ENCODE measurements around the gene MRPL53.
"Not testable (repeated sequence)": the region's sequence is repeated elsewhere in the genome, so short reads cannot be mapped to it uniquely, and the experiment has no call there.

The MRPL53 gene

DNA sequence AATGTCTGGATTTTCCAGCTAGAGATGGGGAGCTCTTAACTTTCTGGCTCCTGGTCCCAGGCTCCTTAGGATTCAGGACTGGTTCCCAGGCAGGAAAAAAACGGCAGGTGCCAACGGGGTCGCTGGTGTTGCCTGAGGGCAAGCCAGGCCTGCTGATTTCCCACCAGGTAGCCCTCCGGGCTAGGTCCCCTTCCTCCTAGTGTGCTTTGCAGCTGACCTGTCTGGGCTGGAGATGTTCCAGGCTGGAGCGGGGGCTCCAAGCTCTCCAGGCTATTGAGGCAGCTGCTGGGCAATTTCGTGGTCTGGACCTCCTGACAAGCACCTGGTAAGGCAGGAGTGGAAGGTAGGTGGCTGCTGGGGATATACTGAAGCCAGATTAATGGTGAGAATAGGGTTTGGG, 2.0 kb upstream of the MRPL53 start:
- Histone ChIP-seq H3K4me1 (ENCODE audit: control insufficient read depth, insufficient read depth, low read length) (peaks cover 22% of the 10 kb centered on the region), H3K9ac (ENCODE audit: low read length in 2 of 2) (no peak overlapping the region), H3K9me3 (ENCODE audit: control insufficient read depth in 2 of 2, low read length in 2 of 2) (no peaks in the 10 kb centered on the region), H3K4me3 (ENCODE audit: low read length in 2 of 2) (no peak overlapping the region), H3K27ac (ENCODE audit: low read length) (no peak overlapping the region), H3K36me3 (ENCODE audit: control insufficient read depth in 2 of 2, insufficient read depth in 2 of 2, low read length in 2 of 2) (peaks cover 21 to 22% of the 10 kb centered on the region in 2 donors), H3K27me3 (ENCODE audit: control insufficient read depth in 1 of 2, insufficient read depth in 2 of 2, low read length in 2 of 2) (no peaks in the 10 kb centered on the region)

DNA sequence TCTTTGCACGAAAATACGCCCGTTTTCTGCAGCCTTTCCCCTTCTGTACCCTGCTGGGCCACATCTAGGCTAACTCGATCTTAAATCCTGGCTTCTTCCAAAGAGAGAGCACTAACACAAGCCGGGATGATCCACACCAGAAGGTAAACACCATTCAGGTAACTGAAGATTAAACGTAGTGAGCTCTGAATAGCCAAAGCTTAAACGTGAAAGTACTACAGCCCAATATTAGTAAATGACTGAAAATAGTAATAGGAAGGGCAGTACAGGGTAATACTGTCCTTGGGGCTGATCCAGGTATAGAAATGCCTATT, 422 bp upstream of the MRPL53 start:
- Histone ChIP-seq H3K27ac (ENCODE audit: low read length) (peak overlapping the region; percentile 89), H3K9me3 (ENCODE audit: control insufficient read depth in 2 of 2, low read length in 2 of 2) (no peaks in the 10 kb centered on the region), H3K36me3 (ENCODE audit: control insufficient read depth in 2 of 2, insufficient read depth in 2 of 2, low read length in 2 of 2) (peaks cover 19 to 21% of the 10 kb centered on the region in 2 donors), H3K27me3 (ENCODE audit: control insufficient read depth in 1 of 2, insufficient read depth in 2 of 2, low read length in 2 of 2) (no peaks in the 10 kb centered on the region), H3K9ac (ENCODE audit: low read length in 2 of 2) (peak overlapping the region; percentile 83 to 95), H3K4me3 (ENCODE audit: low read length in 2 of 2) (peak overlapping the region; percentile 96 to 97), H3K4me1 (ENCODE audit: control insufficient read depth, insufficient read depth, low read length) (peaks cover 22% of the 10 kb centered on the region)

DNA sequence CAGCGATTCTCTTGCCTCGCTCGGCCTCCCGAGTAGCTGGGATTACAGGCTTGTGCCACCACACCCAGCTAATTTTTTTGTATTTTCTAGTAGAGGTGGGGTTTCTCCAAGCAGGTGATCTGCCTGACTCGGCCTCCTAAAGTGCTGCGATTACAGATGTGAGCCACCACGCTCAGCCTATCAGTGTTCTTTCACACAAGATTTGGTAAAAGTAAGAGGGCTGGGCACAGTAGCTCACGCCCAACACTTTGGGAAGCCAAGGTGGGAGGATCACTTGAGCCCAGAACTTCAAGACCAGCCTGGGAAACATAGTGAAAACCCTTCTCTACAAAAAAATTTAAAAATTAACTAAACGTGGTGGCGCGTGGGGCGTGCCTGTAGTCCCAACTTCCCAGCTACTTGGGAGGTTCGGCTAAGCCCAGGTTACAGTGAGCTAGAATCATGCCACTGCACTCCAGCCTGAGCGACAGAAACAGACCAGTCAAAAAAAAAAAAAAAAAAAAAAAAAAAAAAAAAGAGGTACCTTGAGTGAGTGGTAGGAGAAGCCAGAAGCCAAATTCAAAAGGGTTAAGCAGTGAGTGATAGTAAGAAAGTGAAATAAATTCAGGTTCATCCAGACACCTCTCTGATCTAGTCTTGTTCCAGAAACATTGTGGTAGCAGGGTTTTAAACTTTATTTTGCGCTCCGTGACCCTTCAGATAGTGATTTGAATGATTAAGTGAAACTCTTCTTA, 981 bp downstream of the MRPL53 start:
- H3K27me3 ChIP-seq (ENCODE audit: control insufficient read depth in 1 of 2, insufficient read depth in 2 of 2, low read length in 2 of 2) = no peaks in the 10 kb centered on the region
- peaks cover 22% of the 10 kb centered on the region for H3K4me1 ChIP-seq (ENCODE audit: control insufficient read depth, insufficient read depth, low read length)
- H3K36me3 ChIP-seq (ENCODE audit: control insufficient read depth in 2 of 2, insufficient read depth in 2 of 2, low read length in 2 of 2) = peaks cover 14 to 16% of the 10 kb centered on the region in 2 donors
- no peaks in the 10 kb centered on the region for H3K9me3 ChIP-seq (ENCODE audit: control insufficient read depth in 2 of 2, low read length in 2 of 2)
- H3K27ac ChIP-seq (ENCODE audit: low read length) = peak overlapping the region; percentile 89
- H3K4me3 ChIP-seq (ENCODE audit: low read length in 2 of 2) = peak overlapping the region; percentile 96 to 97
- peak overlapping the region; percentile 83 to 95 for H3K9ac ChIP-seq (ENCODE audit: low read length in 2 of 2)

DNA sequence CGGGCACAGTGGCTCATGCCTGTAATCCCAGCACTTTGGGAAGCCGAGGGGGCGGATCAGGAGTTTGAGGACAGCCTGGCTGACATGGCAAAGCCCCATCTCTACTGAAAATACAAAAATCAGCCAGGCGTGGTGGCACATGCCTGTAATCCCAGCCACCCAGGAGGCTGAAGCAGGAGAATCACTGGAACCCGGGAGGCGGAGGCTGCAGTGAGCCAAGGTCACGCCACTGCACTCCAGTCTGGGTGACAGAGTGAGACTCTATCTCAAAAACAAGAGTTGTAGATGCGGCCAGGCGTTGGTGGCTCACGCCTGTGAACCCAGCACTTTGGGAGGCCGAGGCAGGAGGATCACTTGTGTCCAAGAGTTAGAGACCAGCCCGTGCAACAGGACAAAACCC, 1.7 kb downstream of the MRPL53 start:
- not testable (repeated sequence) for H3K27me3 ChIP-seq (ENCODE audit: control insufficient read depth in 1 of 2, insufficient read depth in 2 of 2, low read length in 2 of 2); H3K9me3 ChIP-seq (ENCODE audit: control insufficient read depth in 2 of 2, low read length in 2 of 2); H3K27ac ChIP-seq (ENCODE audit: low read length); H3K4me3 ChIP-seq (ENCODE audit: low read length in 2 of 2); H3K9ac ChIP-seq (ENCODE audit: low read length in 2 of 2)
- H3K36me3 ChIP-seq (ENCODE audit: control insufficient read depth in 2 of 2, insufficient read depth in 2 of 2, low read length in 2 of 2) = peaks cover 12 to 16% of the 10 kb centered on the region in 2 donors
- peaks cover 26% of the 10 kb centered on the region for H3K4me1 ChIP-seq (ENCODE audit: control insufficient read depth, insufficient read depth, low read length)

DNA sequence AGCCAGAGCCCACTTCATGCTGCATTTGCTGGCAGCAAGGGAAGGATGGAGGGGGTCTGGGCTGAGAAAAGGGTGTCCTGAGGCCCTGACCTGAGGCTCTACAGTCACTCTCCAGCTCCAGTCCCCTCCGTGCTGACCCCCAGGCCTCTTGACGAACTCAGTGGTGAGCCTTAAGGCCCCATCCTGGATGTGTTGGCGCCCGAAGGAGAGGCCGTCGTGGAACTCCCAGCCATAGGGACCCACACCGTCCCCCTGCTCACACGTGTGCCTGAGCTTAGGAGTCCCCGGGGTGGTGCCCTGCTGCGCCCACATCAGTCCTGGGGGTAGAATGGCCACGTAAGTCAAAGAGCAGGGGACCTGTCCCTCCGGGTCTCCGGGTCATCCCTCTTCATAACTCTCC, 8.1 kb downstream of the MRPL53 start:
- Histone ChIP-seq H3K9me3 (ENCODE audit: control insufficient read depth in 2 of 2, low read length in 2 of 2) (no peaks in the 10 kb centered on the region), H3K27me3 (ENCODE audit: control insufficient read depth in 1 of 2, insufficient read depth in 2 of 2, low read length in 2 of 2) (no peaks in the 10 kb centered on the region), H3K4me1 (ENCODE audit: control insufficient read depth, insufficient read depth, low read length) (peaks cover 15% of the 10 kb centered on the region), H3K4me3 (ENCODE audit: low read length in 2 of 2) (peak overlapping the region; percentile 85 to 87), H3K9ac (ENCODE audit: low read length in 2 of 2) (peak overlapping the region; percentile 83 to 85), H3K36me3 (ENCODE audit: control insufficient read depth in 2 of 2, insufficient read depth in 2 of 2, low read length in 2 of 2) (peaks cover 5 to 17% of the 10 kb centered on the region in 2 donors), H3K27ac (ENCODE audit: low read length) (peak overlapping the region; percentile 62)

DNA sequence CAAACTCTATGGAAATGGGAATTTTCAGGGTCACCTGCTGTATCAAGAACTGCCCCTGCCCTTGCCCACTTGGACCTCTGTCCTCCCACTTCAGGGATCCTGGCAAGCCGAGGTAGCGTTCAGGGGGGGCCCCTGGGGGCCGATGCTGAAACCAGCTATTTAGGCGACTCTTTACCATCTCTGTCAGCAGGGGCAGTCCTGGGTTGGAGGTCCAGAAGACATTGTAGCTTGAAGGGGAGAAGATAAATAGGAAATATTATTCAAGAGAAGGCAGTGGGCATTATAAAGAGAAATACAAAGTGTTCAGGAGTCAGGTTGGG, 9.7 kb downstream of the MRPL53 start:
- H3K4me1 ChIP-seq (ENCODE audit: control insufficient read depth, insufficient read depth, low read length) = peaks cover 23% of the 10 kb centered on the region
- H3K36me3 ChIP-seq (ENCODE audit: control insufficient read depth in 2 of 2, insufficient read depth in 2 of 2, low read length in 2 of 2) = peaks cover 5 to 17% of the 10 kb centered on the region in 2 donors
- H3K27ac ChIP-seq (ENCODE audit: low read length) = no peak overlapping the region
- H3K9me3 ChIP-seq (ENCODE audit: control insufficient read depth in 2 of 2, low read length in 2 of 2) = no peaks in the 10 kb centered on the region
- no peaks in the 10 kb centered on the region for H3K27me3 ChIP-seq (ENCODE audit: control insufficient read depth in 1 of 2, insufficient read depth in 2 of 2, low read length in 2 of 2)
- H3K9ac ChIP-seq (ENCODE audit: low read length in 2 of 2) = no peak overlapping the region
- H3K4me3 ChIP-seq (ENCODE audit: low read length in 2 of 2) = no peak overlapping the region

DNA sequence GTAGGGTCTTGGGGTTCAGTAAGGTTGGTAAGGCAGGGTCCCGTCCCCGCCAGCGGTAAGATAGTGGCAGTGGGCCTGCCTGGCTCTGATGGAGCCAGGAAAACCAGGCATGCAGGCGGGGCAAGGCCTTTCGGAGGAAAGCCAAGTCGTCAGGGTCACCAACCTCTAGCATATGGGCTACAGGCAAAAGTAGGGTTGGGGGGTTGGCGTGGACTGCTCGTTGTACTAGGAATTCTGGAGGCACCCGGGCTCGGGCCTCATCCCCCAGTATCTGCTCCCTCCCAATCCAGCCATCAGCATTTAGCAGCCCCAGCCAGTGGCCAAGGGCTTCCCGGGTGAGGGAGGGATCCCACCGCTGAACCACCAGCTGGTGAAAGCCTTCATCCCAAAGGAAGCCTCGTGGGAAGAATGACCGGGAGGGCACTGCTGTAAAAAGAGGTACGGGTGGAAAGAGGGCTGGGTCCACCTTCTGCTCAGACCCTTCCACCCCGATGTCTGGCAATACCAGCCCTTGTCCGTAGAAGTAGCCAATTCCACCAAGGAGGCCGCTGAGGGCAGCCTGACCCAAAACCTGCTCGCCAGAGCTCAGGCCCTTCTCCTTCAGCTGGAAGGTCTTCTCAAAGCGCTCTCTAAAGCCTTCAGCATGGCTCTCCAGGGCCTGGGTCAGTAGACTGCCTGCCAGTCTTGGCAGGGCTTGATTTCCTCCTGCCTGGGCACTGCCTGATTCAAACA, 10.3 kb downstream of the MRPL53 start:
- Histone ChIP-seq H3K4me3 (ENCODE audit: low read length in 2 of 2) (no peak overlapping the region), H3K27ac (ENCODE audit: low read length) (no peak overlapping the region), H3K4me1 (ENCODE audit: control insufficient read depth, insufficient read depth, low read length) (peaks cover 27% of the 10 kb centered on the region), H3K36me3 (ENCODE audit: control insufficient read depth in 2 of 2, insufficient read depth in 2 of 2, low read length in 2 of 2) (peaks cover 5 to 17% of the 10 kb centered on the region in 2 donors), H3K27me3 (ENCODE audit: control insufficient read depth in 1 of 2, insufficient read depth in 2 of 2, low read length in 2 of 2) (no peaks in the 10 kb centered on the region), H3K9ac (ENCODE audit: low read length in 2 of 2) (no peak overlapping the region), H3K9me3 (ENCODE audit: control insufficient read depth in 2 of 2, low read length in 2 of 2) (no peaks in the 10 kb centered on the region)

DNA sequence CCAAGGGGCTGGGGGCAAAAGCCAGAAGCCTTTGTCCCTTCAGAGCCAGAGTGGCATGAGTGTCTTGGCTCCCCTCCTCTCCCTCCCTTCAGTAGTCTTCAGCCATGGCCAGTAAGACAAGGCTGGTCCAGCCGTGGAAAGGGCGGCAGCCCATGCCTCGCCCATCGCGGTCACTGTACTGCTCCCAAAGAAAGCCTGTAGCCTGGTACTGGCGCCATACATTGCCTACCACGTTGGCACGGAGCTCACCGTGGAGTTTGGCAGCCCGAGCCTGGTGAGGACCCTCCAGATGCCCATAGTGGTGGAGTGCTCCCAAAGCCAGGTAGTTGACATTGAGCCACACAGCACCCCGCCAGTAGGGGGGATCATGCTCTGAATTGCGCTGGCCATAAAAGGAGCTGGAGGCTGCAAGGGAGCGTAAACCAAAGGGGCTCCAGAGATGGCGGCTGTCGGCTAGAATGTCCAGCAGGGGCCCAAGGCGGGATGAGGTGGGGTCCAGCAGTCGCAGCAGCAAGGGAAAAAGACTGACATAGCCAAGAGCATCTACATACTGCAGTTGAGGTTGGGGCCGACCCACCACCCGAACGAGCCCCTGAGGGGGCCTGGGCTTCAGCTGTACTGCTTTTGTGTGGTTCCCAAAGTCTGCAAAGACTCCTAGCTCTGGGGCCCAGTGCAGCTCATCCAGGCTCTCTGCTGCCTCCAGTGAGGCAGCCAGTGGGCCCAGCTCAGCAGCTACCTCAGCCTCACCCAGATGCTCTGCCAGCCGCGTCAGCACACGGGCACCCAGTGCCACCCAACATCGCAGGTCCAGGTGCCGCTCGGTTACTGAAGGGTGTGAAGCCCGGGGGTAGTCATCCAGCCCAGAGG, 11.1 kb downstream of the MRPL53 start:
- Histone ChIP-seq H3K36me3 (ENCODE audit: control insufficient read depth in 2 of 2, insufficient read depth in 2 of 2, low read length in 2 of 2) (peaks cover 5 to 17% of the 10 kb centered on the region in 2 donors), H3K9me3 (ENCODE audit: control insufficient read depth in 2 of 2, low read length in 2 of 2) (no peaks in the 10 kb centered on the region), H3K27me3 (ENCODE audit: control insufficient read depth in 1 of 2, insufficient read depth in 2 of 2, low read length in 2 of 2) (no peaks in the 10 kb centered on the region), H3K27ac (ENCODE audit: low read length) (no peak overlapping the region), H3K4me1 (ENCODE audit: control insufficient read depth, insufficient read depth, low read length) (peaks cover 34% of the 10 kb centered on the region), H3K4me3 (ENCODE audit: low read length in 2 of 2) (no peak overlapping the region), H3K9ac (ENCODE audit: low read length in 2 of 2) (no peak overlapping the region)

DNA sequence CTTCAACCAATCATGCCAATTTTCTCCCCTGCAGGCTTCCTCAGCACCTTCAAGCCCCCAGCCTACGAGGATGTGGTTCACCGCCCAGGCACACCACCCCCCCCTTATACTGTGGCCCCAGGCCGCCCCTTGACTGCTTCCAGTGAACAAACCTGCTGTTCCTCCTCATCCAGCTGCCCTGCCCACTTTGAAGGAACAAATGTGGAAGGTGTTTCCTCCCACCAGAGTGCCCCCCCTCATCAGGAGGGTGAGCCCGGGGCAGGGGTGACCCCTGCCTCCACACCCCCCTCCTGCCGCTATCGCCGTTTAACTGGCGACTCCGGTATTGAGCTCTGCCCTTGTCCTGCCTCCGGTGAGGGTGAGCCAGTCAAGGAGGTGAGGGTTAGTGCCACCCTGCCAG, 12.3 kb downstream of the MRPL53 start:
- H3K27me3 ChIP-seq (ENCODE audit: control insufficient read depth in 1 of 2, insufficient read depth in 2 of 2, low read length in 2 of 2); H3K9me3 ChIP-seq (ENCODE audit: control insufficient read depth in 2 of 2, low read length in 2 of 2); H3K4me3 ChIP-seq (ENCODE audit: low read length in 2 of 2); H3K9ac ChIP-seq (ENCODE audit: low read length in 2 of 2); H3K27ac ChIP-seq (ENCODE audit: low read length): not testable (repeated sequence)
- Histone ChIP-seq H3K4me1 (ENCODE audit: control insufficient read depth, insufficient read depth, low read length) (peaks cover 41% of the 10 kb centered on the region), H3K36me3 (ENCODE audit: control insufficient read depth in 2 of 2, insufficient read depth in 2 of 2, low read length in 2 of 2) (peaks cover 5 to 17% of the 10 kb centered on the region in 2 donors)

DNA sequence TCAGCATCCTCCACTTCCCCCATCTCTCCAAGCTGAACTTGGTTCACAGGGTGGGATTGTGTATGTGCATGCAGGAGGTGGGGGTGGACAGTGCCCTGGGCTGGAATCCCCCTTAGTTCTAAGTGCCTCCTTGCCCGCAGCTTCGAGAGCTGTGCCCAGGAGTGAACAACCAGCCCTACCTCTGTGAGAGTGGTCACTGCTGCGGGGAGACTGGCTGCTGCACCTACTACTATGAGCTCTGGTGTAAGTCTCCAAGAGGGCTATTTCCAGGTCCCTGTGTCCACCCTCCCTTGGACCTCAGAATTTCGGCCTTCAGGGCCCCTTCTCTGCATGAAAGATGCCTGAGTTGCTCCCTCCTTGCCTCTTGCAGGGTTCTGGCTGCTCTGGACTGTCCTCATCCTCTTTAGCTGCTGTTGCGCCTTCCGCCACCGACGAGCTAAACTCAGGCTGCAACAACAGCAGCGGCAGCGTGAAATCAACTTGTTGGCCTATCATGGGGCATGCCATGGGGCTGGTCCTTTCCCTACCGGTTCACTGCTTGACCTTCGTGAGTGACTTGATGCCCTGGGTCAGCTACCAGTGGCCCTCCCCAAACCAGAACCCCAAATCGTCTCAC, 12.9 kb downstream of the MRPL53 start:
- not testable (repeated sequence) for H3K9me3 ChIP-seq (ENCODE audit: control insufficient read depth in 2 of 2, low read length in 2 of 2); H3K4me3 ChIP-seq (ENCODE audit: low read length in 2 of 2); H3K27me3 ChIP-seq (ENCODE audit: control insufficient read depth in 1 of 2, insufficient read depth in 2 of 2, low read length in 2 of 2); H3K27ac ChIP-seq (ENCODE audit: low read length); H3K9ac ChIP-seq (ENCODE audit: low read length in 2 of 2)
- H3K36me3 ChIP-seq (ENCODE audit: control insufficient read depth in 2 of 2, insufficient read depth in 2 of 2, low read length in 2 of 2) = peaks cover 5 to 17% of the 10 kb centered on the region in 2 donors
- H3K4me1 ChIP-seq (ENCODE audit: control insufficient read depth, insufficient read depth, low read length) = peaks cover 42% of the 10 kb centered on the region

Data from stomach smooth muscle (tissue), 2 donors.